ENCODE measurements around the gene ODAD4.
A peak's percentile ranks its signal among the peaks of the same experiment; 100 is the strongest.

DNA sequence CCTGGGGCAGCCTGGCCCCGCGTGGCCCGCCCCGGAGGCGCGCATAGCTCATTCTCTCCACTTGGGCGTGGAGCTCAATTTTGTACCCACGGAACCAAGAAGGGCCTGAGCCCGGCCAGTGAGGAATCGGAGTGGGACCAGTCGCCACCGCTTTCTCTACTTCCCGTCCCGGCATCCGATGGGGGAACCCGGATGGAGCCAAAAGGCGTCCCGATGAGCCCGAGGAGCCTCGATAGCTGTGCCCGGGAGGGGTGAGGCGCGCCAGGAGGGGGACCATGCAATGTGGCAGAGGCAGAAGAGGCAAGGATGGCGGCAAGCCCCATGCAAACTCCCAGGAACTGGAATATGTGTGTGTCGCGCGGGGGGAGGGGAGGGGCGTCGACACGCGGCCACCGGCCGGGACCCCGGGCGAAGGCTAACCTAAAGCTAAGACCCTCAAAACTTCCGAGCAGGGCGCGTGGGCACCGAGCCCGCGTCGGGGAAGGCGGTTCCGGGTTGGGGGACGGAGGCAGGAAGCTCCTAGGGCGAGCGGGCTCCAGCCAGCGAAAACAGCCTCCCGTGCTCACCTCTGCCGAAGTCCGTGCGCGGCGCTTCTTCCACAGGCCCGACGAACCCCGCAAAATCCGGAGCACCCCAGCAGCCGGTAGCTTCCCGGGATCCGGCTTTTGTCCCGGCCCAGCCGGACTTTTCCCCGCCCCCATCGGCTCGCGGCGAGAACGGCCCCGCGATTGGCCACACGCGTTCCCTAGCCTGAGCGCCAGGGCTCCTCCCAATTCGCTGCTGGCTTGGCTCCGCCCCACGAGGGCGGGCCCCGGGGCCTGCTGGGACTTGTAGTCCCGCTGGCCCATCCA is 11.9 kb upstream of the ODAD4 start, which contains the start of gene ACLY:
- peak; percentile 84 for TF ChIP-seq POLR2A (IDR thresholded peaks at IDR 0.05)
- TF ChIP-seq, protein P1, sequence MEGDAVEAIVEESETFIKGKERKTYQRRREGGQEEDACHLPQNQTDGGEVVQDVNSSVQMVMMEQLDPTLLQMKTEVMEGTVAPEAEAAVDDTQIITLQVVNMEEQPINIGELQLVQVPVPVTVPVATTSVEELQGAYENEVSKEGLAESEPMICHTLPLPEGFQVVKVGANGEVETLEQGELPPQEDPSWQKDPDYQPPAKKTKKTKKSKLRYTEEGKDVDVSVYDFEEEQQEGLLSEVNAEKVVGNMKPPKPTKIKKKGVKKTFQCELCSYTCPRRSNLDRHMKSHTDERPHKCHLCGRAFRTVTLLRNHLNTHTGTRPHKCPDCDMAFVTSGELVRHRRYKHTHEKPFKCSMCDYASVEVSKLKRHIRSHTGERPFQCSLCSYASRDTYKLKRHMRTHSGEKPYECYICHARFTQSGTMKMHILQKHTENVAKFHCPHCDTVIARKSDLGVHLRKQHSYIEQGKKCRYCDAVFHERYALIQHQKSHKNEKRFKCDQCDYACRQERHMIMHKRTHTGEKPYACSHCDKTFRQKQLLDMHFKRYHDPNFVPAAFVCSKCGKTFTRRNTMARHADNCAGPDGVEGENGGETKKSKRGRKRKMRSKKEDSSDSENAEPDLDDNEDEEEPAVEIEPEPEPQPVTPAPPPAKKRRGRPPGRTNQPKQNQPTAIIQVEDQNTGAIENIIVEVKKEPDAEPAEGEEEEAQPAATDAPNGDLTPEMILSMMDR (IDR thresholded peaks at IDR 0.05), result no peak
